Stimulated activated CD4-positive, alpha-beta T cell treated with anti-CD3 and anti-CD28 coated beads, Interleukin-15, amount 100 ng/mL, for 1 hour (primary cell): ENCODE measurements around the gene AIFM3.

Source experiments
- DNase-seq, 2 donors: peaks; one replicate each; pipeline ENCODE4 v3.0.0-alpha.2; 2020; ENCODE audit warnings: low read depth in 1 of 2, low spot score in 1 of 2

The AIFM3 gene

GRCh38 chr22:20974336-20974955 lies 7.4 kb downstream of the AIFM3 start:
- no peak for DNase-seq

GRCh38 chr22:20975541-20976290 lies 8.7 kb downstream of the AIFM3 start:
- DNase-seq: no peak

DNA sequence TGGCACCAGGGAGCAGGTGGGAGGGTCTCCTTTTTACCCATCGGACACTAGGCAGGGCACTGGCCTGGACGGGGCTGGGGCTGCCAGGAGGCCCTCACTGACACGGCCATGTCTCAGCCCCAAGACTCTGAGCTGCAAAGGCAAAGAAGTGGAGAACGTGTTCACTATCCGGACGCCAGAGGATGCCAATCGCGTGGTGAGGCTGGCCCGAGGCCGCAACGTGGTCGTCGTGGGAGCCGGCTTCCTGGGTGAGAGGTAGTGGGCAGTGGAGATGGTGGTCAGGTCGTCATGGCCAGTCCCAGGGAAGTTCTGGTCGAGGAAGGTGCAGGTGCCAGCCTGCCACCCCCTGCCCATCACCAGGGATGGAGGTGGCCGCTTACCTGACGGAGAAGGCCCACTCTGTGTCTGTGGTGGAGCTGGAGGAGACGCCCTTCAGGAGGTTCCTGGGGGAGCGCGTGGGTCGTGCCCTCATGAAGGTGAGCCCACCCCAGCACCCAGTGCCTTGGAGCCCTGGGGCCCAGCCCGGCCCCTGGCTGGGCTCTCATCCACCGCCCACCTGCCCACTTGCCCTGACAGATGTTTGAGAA lies 9.3 kb downstream of the AIFM3 start:
- no peak for DNase-seq

GRCh38 chr22:20977019-20977418 lies 10.0 kb downstream of the AIFM3 start:
- DNase-seq: no peak

DNA sequence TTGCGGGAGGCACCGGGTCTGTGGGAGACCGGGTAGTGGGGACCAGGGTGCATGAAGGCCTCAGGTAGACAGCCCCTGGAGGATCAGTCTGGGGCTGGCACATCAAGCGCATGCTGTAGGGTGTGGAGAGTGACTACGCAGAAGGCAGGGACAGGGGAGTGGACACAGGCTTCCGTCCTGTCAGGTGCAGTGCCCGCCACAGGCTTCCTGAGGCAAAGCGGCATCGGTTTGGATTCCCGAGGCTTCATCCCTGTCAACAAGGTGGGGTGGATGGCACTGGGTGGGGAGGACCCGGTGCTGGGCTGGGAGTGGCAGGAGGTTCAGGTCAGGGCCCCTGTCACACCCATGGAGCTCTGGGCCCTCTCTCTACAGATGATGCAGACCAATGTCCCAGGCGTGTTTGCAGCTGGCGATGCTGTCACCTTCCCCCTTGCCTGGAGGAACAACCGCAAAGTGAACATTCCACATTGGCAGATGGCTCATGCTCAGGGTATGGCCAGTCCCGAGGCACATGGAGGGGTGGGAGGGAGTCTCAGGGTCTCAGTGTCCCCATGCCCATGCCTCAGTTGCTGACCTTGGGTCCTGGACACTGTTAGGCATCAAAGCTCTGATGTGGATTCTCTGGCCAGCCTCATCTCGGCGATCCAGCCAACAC lies 10.6 kb downstream of the AIFM3 start:
- no peak for DNase-seq

DNA sequence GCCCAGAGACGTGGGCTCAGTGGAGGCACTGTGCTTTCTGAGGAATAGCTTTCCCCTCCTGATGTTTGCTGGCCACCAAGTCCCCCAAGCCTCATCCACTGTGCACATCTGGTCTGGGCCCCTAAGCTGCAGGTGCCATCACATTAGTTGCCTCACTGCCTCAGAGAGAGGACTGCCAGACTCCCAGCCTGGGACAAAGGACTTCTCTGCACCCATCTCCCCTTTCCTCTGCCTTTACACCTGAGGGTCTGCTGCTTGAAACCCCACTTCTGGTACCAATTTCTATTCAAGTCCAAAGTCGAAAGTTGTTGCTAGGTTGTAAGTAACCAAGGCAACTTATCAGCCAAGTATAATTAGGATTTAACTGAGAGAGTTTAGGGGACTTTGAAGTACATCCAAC lies 11.4 kb downstream of the AIFM3 start:
- DNase-seq: no peak

GRCh38 chr22:20979243-20979809 lies 12.3 kb downstream of the AIFM3 start:
- peak; percentile 18 to 49 for DNase-seq

DNA sequence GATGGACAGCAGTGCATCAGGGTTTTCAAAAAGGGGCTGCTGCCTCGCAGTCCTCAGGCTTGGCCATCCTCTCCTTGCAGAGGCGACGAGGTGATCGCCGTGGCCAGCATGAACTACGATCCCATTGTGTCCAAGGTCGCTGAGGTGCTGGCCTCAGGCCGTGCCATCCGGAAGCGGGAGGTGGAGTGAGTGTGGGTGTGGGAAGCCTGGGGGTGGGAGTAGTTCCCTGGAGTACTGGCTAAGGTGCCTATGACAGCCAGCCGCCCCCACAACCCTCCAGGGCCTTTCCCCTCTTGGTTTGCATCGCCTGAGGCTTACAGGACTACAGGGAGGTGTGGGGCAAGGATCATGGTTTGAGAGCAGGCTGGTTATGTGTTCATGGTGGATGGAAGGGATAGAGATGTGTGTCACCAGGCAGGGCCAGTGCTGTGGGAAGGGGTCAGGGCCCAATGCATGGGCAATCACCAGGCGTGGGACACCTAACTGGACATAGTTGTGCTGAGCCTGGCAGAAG lies 12.9 kb downstream of the AIFM3 start:
- no peak for DNase-seq

- no peak for DNase-seq
Observed at GRCh38 chr22:20980523-20980922, 13.5 kb downstream of the AIFM3 start.

GRCh38 chr22:20980938-20981722 lies 14.1 kb downstream of the AIFM3 start:
- DNase-seq: no peak

- DNase-seq: peak; percentile 42 to 65
Observed at GRCh38 chr22:20981787-20982562, 14.9 kb downstream of the AIFM3 start, which contains the start of gene LZTR1. LZTR1 (plus strand) TSS chr22:20982297; CDS start chr22:20982372, 75 bp downstream.

GRCh38 chr22:20982563-20982882 lies 15.5 kb downstream of the AIFM3 start:
- DNase-seq: no peak

- no peak for DNase-seq
Observed at GRCh38 chr22:20983081-20983771, 16.2 kb downstream of the AIFM3 start.

- no peak for DNase-seq
Observed at GRCh38 chr22:20985720-20986119, 18.7 kb downstream of the AIFM3 start.

- no peak for DNase-seq
Observed at GRCh38 chr22:20986365-20986764, 19.3 kb downstream of the AIFM3 start.

GRCh38 chr22:20987375-20987774 lies 20.3 kb downstream of the AIFM3 start:
- no peak for DNase-seq

- no peak for DNase-seq
Observed at GRCh38 chr22:20988573-20989322, 21.7 kb downstream of the AIFM3 start.

GRCh38 chr22:20989323-20990138 lies 22.5 kb downstream of the AIFM3 start:
- DNase-seq: no peak
